ENCODE data around the gene ESRRB. TPM values are rescaled to one million over a fixed set of nuclear protein-coding genes. Genes with fewer than 3 reads are reported as not detected.
A peak's percentile ranks its signal among the peaks of the same experiment; 100 is the strongest.

ESRRB gene
- total and polyA plus RNA-seq, 2 experiments from 2014 or later, result 6.6 to 11.0 TPM

GRCh38 chr14:76385435-76385834 is 9.5 kb downstream of the ESRRB start:
- no peak for DNase-seq (ENCODE audit: low read depth in 1 of 2, low spot score in 1 of 2)
- H3K27ac ChIP-seq, result no peak overlapping the region
- no peaks in the 10 kb centered on the region for H3K9me3 ChIP-seq (ENCODE audit: low read depth)
- TF ChIP-seq CTCF (IDR thresholded peaks at IDR 0.05; ENCODE audit: low read depth, low read length), result no peak
- H3K4me3 ChIP-seq, result no peak overlapping the region
- no peaks in the 10 kb centered on the region for H3K4me1 ChIP-seq (ENCODE audit: low read depth)
- H3K36me3 ChIP-seq, result no peaks in the 10 kb centered on the region
- H3K27me3 ChIP-seq, result peaks cover 45% of the 10 kb centered on the region

GRCh38 chr14:76386944-76387782 is 11.2 kb downstream of the ESRRB start:
- DNase-seq (ENCODE audit: low read depth in 1 of 2, low spot score in 1 of 2), result peak; percentile 78 to 82
- Histone ChIP-seq H3K4me1 (ENCODE audit: low read depth) (no peaks in the 10 kb centered on the region), H3K36me3 (no peaks in the 10 kb centered on the region), H3K27me3 (peaks cover 29% of the 10 kb centered on the region), H3K27ac (no peak overlapping the region), H3K4me3 (no peak overlapping the region), H3K9me3 (ENCODE audit: low read depth) (no peaks in the 10 kb centered on the region)
- TF ChIP-seq CTCF (IDR thresholded peaks at IDR 0.05; ENCODE audit: low read depth, low read length), result peak; percentile 100

GRCh38 chr14:76389841-76390240 is 13.9 kb downstream of the ESRRB start:
- no peaks in the 10 kb centered on the region for H3K36me3 ChIP-seq
- H3K27ac ChIP-seq, result no peak overlapping the region
- peaks cover 8% of the 10 kb centered on the region for H3K27me3 ChIP-seq
- TF ChIP-seq CTCF (IDR thresholded peaks at IDR 0.05; ENCODE audit: low read depth, low read length), result no peak
- H3K4me3 ChIP-seq, result no peak overlapping the region
- DNase-seq (ENCODE audit: low read depth in 1 of 2, low spot score in 1 of 2), result no peak
- H3K9me3 ChIP-seq (ENCODE audit: low read depth), result no peaks in the 10 kb centered on the region
- H3K4me1 ChIP-seq (ENCODE audit: low read depth), result no peaks in the 10 kb centered on the region

GRCh38 chr14:76390621-76391020 is 14.7 kb downstream of the ESRRB start:
- H3K9me3 ChIP-seq (ENCODE audit: low read depth), result no peaks in the 10 kb centered on the region
- H3K27me3 ChIP-seq, result peaks cover 2% of the 10 kb centered on the region
- H3K4me3 ChIP-seq, result no peak overlapping the region
- no peaks in the 10 kb centered on the region for H3K4me1 ChIP-seq (ENCODE audit: low read depth)
- no peak for DNase-seq (ENCODE audit: low read depth in 1 of 2, low spot score in 1 of 2)
- TF ChIP-seq CTCF (IDR thresholded peaks at IDR 0.05; ENCODE audit: low read depth, low read length), result no peak
- no peaks in the 10 kb centered on the region for H3K36me3 ChIP-seq
- no peak overlapping the region for H3K27ac ChIP-seq

GRCh38 chr14:76391981-76392690 is 16.2 kb downstream of the ESRRB start:
- DNase-seq (ENCODE audit: low read depth in 1 of 2, low spot score in 1 of 2), result no peak
- H3K36me3 ChIP-seq, result no peaks in the 10 kb centered on the region
- H3K4me1 ChIP-seq (ENCODE audit: low read depth), result no peaks in the 10 kb centered on the region

More at GRCh38 chr14:76391981-76392690, 16.2 kb downstream of the ESRRB start:
- no peak for TF ChIP-seq CTCF (IDR thresholded peaks at IDR 0.05; ENCODE audit: low read depth, low read length)
- Histone ChIP-seq H3K27me3 (no peaks in the 10 kb centered on the region), H3K4me3 (no peak overlapping the region), H3K27ac (no peak overlapping the region), H3K9me3 (ENCODE audit: low read depth) (no peaks in the 10 kb centered on the region)
